Measurements from ENCODE around the gene VGLL4. TPM values are rescaled to one million over a fixed set of nuclear protein-coding genes. Genes with fewer than 3 reads are reported as not detected.

Gene VGLL4
- total RNA-seq, 1 experiment from 2014 or later = 46.1 TPM

DNA sequence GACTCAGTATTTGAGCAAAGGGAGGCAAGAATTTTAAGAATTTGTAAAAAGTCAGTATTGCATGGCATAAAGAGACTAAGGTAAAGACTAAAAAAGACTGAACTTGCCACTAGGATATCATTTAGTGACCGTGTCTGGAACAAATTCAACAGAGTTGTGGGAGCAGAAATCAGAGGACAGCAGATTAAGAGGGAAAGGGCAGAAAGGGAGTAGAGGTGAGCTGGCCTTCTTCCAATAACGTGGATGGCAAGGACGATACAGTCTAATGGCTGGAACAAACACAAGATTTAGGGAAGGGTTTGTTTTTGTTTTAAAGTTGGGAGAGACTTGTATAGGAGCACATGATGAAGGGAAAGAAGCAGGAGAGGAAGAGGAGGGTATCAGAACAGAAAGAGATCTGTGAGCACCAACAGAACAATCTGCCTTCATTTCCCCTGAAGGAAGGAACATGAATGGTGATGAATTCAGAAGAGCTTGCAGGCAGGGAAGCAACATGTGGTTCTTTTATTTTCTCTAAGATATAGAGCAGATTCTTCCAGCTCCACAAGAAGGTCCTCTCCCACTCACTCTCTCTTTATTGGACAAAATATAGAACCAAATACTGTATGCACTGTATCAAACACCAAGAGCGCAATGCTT is 8.6 kb downstream of the VGLL4 start:
- no peak for DNase-seq
- no peak overlapping the region for H3K27ac Mint-ChIP-seq (ENCODE audit: unreplicated experiment)
- Histone ChIP-seq H3K9me3 (no peaks in the 10 kb centered on the region), H3K36me3 (ENCODE audit: control insufficient read depth, insufficient read depth, low read length) (no peaks in the 10 kb centered on the region; the same call in 1 of the 2 replicates), H3K27me3 (replicated peaks; ENCODE audit: control insufficient read depth, insufficient read depth, low read length) (no peaks in the 10 kb centered on the region), H3K4me1 (no peaks in the 10 kb centered on the region), H3K4me3 (ENCODE audit: low read depth, low read length) (no peak overlapping the region)
- H3K27me3 Mint-ChIP-seq (ENCODE audit: insufficient read depth, unreplicated experiment) = no peaks in the 10 kb centered on the region
- no peaks in the 10 kb centered on the region for H3K9me3 Mint-ChIP-seq (ENCODE audit: unreplicated experiment)
- ChIA-PET CTCF (no interaction called here), POLR2A (no interaction called here)
- H3K4me1 Mint-ChIP-seq (ENCODE audit: low read depth, unreplicated experiment) = peaks cover 23% of the 10 kb centered on the region
- H3K4me3 Mint-ChIP-seq (ENCODE audit: unreplicated experiment) = no peak overlapping the region
- intact Hi-C loops (cut with micrococcal nuclease; ENCODE audit: unreplicated experiment) = no loop called here
- TF ChIP-seq, protein P1, sequence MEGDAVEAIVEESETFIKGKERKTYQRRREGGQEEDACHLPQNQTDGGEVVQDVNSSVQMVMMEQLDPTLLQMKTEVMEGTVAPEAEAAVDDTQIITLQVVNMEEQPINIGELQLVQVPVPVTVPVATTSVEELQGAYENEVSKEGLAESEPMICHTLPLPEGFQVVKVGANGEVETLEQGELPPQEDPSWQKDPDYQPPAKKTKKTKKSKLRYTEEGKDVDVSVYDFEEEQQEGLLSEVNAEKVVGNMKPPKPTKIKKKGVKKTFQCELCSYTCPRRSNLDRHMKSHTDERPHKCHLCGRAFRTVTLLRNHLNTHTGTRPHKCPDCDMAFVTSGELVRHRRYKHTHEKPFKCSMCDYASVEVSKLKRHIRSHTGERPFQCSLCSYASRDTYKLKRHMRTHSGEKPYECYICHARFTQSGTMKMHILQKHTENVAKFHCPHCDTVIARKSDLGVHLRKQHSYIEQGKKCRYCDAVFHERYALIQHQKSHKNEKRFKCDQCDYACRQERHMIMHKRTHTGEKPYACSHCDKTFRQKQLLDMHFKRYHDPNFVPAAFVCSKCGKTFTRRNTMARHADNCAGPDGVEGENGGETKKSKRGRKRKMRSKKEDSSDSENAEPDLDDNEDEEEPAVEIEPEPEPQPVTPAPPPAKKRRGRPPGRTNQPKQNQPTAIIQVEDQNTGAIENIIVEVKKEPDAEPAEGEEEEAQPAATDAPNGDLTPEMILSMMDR (IDR thresholded peaks at IDR 0.05; ENCODE audit: insufficient read depth in 1 of 2, low read depth in 1 of 2, low read length in 1 of 2, severe bottlenecking in 1 of 2, unreplicated experiment in 1 of 2) = no peak
- no TSS peak for BruUV-seq (replicated peaks)
- peaks cover 9% of the 10 kb centered on the region for H3K36me3 Mint-ChIP-seq (ENCODE audit: insufficient read depth, unreplicated experiment)

DNA sequence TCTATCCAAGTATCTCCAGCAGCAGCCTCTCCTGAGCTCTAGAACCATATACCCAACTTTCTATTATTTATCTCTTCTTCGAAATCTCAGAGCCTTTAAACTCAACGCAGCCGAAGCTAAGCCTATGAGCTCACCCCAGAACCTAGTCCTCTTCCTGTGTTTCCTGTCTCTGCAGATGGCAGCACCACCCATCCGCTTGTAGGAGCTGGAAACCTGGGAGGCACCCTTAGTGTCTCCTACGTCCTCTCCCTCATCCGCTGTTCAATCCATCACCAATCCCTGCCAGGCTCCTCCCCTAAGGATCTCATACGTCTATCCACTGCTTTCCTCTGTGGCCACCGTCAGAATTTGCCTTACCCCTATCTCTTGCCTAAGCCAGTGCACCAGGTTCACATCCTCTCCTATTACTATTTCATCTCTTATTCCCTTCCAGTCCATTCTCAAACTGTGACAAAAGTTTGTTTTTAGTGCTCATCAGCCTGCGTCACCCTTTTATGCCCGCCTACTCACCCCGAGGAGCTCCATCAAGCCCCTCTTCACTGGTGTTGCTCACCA is 9.6 kb downstream of the VGLL4 start:
- TF ChIP-seq, protein P1 (IDR thresholded peaks at IDR 0.05; ENCODE audit: insufficient read depth in 1 of 2, low read depth in 1 of 2, low read length in 1 of 2, severe bottlenecking in 1 of 2, unreplicated experiment in 1 of 2) = no peak
- H3K27me3 ChIP-seq (replicated peaks; ENCODE audit: control insufficient read depth, insufficient read depth, low read length) = no peaks in the 10 kb centered on the region
- no TSS peak for BruUV-seq (replicated peaks)
- no peak overlapping the region for H3K4me3 ChIP-seq (ENCODE audit: low read depth, low read length)
- Mint-ChIP-seq H3K27ac (ENCODE audit: unreplicated experiment) (no peak overlapping the region), H3K27me3 (ENCODE audit: insufficient read depth, unreplicated experiment) (no peaks in the 10 kb centered on the region), H3K9me3 (ENCODE audit: unreplicated experiment) (no peaks in the 10 kb centered on the region), H3K4me1 (ENCODE audit: low read depth, unreplicated experiment) (peaks cover 23% of the 10 kb centered on the region), H3K4me3 (ENCODE audit: unreplicated experiment) (no peak overlapping the region), H3K36me3 (ENCODE audit: insufficient read depth, unreplicated experiment) (peaks cover 11% of the 10 kb centered on the region)
- H3K4me1 ChIP-seq = no peaks in the 10 kb centered on the region
- H3K9me3 ChIP-seq = no peaks in the 10 kb centered on the region
- intact Hi-C loops (cut with micrococcal nuclease; ENCODE audit: unreplicated experiment) = no loop called here
- ChIA-PET POLR2A (no interaction called here), CTCF (no interaction called here)
- DNase-seq = no peak
- H3K36me3 ChIP-seq (ENCODE audit: control insufficient read depth, insufficient read depth, low read length) = no peaks in the 10 kb centered on the region; the same call in 1 of the 2 replicates

DNA sequence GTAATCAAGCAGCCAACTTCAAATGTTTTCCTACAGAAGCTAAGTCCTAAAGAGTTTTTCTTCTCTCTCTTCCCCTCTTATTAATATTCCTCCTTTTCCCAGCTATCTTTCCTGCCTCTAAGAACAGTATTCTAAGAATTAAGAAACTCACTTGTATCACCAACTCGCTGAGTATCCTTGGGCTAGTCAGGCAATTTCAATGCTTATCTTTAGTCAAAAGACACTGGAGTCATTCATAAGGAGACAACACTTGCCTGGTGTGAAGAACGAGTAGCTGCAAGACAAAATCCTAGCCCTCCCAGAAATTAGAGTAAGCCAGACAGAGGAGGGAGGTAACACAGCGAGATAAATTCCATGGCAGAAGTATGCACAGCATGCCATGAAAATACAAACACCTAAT is 10.7 kb downstream of the VGLL4 start:
- Histone ChIP-seq H3K4me1 (no peaks in the 10 kb centered on the region), H3K9me3 (no peaks in the 10 kb centered on the region), H3K4me3 (ENCODE audit: low read depth, low read length) (no peak overlapping the region), H3K27me3 (replicated peaks; ENCODE audit: control insufficient read depth, insufficient read depth, low read length) (no peaks in the 10 kb centered on the region), H3K36me3 (ENCODE audit: control insufficient read depth, insufficient read depth, low read length) (no peaks in the 10 kb centered on the region)
- intact Hi-C loops (cut with micrococcal nuclease; ENCODE audit: unreplicated experiment) = no loop called here
- POLR2A ChIA-PET = no interaction called here
- no peak overlapping the region for H3K27ac Mint-ChIP-seq (ENCODE audit: unreplicated experiment)
- H3K36me3 Mint-ChIP-seq (ENCODE audit: insufficient read depth, unreplicated experiment) = peaks cover 7% of the 10 kb centered on the region
- H3K9me3 Mint-ChIP-seq (ENCODE audit: unreplicated experiment) = no peaks in the 10 kb centered on the region
- TF ChIP-seq, protein P1 (IDR thresholded peaks at IDR 0.05; ENCODE audit: insufficient read depth in 1 of 2, low read depth in 1 of 2, low read length in 1 of 2, severe bottlenecking in 1 of 2, unreplicated experiment in 1 of 2) = no peak
- CTCF ChIA-PET = no interaction called here
- H3K27me3 Mint-ChIP-seq (ENCODE audit: insufficient read depth, unreplicated experiment) = no peaks in the 10 kb centered on the region
- DNase-seq = no peak
- H3K4me3 Mint-ChIP-seq (ENCODE audit: unreplicated experiment) = no peak overlapping the region
- BruUV-seq (replicated peaks) = no TSS peak
- peaks cover 23% of the 10 kb centered on the region for H3K4me1 Mint-ChIP-seq (ENCODE audit: low read depth, unreplicated experiment)

All from Caco-2 (cell line).